ENCODE measurements around the gene OTUB1.
A peak's percentile ranks its signal among the peaks of the same experiment; 100 is the strongest.
"Not testable (repeated sequence)": the region's sequence is repeated elsewhere in the genome, so short reads cannot be mapped to it uniquely, and the experiment has no call there.

The OTUB1 gene, protein sequence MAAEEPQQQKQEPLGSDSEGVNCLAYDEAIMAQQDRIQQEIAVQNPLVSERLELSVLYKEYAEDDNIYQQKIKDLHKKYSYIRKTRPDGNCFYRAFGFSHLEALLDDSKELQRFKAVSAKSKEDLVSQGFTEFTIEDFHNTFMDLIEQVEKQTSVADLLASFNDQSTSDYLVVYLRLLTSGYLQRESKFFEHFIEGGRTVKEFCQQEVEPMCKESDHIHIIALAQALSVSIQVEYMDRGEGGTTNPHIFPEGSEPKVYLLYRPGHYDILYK

DNA sequence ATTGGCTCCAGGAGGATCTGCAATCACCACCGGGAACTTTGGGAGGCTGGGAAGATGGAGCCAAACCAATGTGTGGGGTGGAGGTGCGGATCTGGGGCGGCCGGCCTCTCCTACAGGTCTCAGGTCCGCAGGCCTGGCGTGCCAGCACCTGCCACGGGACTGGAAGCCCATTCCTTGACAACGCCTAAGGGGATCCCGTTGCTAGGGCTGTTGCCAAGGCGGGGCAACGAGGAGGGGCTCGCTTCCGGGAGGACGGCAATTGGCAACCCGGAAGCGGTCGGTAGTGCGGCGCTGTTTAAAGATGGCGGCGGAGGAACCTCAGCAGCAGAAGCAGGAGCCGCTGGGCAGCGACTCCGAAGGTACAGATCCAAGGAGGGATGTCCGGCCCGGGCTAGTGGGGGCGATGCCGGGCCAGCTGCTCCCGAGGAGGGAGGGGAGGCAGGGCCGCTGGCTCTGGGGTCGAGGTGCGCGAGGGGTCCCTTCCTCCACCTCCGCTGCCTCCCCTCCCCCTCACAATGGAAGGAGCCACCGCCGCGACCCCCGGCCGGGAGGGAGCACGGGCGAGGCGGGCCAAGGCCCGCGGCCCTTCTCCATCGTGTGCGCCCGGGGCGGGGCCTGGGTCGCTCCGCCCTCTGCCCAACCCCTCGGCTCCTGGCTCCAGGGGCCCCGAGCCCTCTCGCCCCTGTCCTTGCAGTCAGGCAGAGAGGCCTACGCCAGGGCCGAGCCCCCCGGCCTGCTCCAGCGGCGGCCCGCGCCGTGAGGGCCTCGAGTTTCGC, at the start of gene OTUB1:
TSS of gene OTUB1 (plus strand) at position 283 of the 776 bp plus-strand sequence. CDS start at position 302, 19 bp downstream.
- peak; percentile 80 to 89 for DNase-seq (ENCODE audit: low read depth in 2 of 2)

DNA sequence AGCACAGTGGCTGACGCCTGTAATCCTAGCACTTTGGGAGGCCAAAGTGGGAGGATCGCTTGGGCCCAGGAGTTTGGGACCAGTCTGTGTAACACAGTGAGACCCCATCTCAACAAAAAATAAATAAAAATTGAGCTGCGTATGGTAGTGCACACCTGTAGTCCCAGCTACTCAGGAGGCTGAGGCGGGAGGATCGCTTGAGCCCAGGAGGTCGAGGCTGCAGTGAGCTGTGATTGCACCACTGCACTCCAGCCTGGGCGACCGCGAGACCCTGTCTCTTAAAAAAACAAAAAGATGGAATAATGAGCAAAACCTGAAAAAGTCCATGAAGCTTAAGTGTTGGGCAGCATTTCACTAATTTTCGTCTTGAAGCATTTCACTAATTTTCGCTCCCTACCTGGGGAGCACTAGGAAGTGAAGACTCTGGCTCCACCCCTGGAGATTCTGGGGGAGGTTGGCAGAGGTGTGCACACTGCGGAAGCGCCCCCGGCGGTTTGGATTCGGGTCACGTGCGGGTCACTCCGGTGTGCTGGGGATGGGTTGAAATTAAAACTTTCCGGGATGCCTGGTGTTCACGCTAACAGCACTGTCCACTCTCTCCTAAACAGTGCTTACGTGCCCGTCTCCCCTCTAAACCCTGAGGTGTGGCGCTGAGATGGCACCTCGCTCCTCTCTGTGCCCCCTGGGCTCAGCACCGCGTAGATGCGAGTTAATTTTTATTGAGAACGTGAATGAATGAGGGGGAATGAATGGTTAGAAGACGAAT, 48.3 kb upstream of the OTUB1 start:
- DNase-seq (ENCODE audit: low read depth in 2 of 2), result no peak

DNA sequence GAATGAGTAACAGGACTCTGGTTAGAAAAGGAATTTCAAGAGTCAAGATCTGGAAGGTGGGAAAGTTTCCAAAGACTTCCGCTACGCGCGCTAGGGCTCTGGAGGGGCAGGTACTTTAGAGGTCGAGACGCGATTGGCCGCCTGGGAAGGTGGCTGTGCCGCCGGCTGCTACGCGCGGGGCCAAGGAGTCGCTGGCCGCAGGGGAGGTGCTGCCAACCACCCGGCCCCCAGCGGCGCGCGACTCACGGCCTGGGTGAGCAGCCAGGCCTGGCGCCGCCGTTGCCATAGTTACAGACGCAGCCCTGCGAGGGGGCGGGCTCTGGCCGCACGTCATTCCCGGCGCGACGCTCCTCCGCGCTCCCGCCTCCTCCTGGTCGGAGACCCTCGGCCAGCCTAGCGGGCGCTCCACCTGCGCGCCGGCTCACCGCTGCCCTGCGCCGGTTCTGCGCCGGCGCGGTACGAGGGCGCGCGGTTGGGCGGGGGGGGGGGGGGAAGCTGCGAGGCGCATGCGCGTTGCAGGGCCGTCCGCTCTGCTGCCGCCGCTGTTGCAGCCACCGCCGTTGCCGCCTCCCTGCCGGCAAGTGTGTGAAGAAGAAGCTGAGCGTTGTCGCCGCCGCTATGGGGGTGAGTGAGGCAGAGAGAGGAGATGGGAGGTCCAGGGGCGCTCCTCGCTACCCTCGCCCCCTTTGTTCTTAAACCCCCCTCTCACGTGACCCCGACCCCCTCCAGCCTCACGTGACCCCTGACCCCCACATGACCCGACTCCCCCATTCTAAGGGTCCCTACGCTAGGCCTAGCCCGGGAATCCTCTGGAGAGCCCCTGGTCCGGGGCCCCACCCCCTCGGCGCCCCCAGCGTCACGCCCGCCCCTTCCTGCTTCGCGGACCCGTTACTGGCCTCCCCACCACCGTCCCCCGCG, 47.5 kb upstream of the OTUB1 start, which contains the start of gene NAA40:
TSS of gene NAA40 (plus strand) at position 524 of the 918 bp plus-strand sequence. CDS start at position 619, 95 bp downstream.
- DNase-seq (ENCODE audit: low read depth in 2 of 2), result peak; percentile 93

DNA sequence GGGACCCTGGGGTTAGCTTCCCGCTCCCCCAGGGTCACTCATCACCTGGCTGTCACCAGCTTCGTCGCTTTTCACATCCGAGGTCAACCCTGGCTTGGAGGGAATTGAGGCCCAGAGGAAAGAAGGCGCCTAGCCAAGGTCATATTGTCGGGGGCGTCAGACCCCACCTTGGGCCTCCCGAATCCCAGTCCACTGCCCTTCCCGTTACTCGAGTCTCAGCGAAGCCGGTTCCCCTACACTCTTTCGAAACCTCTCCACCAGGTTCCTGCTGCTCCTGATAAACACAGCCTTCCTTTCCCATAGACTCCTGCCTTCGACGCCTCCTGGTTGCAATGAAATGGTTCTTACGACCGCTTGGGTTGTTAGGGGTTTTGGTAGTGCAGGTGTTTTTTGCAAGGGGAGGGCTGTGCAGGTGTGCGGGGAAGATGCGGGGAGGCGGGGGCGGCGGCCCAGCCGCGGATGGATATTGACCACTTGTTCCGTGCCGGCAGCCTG, 46.8 kb upstream of the OTUB1 start:
- no peak for DNase-seq (ENCODE audit: low read depth in 2 of 2)

DNA sequence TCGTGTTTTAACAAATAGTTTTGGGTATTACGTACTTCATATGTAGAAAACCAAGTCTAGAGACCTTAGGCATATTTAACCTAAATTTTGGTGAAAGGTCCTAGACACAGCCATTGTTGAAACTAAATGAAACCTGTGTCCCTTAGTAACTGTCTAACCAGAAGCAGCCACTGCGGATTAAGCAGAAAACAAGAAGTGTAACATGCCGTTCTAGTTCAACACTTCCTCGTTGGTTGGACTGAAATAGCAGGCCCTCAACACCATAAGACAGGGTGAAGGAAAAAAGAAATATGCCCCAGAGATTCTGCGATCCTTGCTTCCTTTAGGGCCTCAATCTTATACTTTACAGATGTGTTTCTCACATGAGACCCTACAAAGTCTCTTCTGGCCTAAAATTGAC, 45.5 kb upstream of the OTUB1 start:
- DNase-seq (ENCODE audit: low read depth in 2 of 2), result no peak

DNA sequence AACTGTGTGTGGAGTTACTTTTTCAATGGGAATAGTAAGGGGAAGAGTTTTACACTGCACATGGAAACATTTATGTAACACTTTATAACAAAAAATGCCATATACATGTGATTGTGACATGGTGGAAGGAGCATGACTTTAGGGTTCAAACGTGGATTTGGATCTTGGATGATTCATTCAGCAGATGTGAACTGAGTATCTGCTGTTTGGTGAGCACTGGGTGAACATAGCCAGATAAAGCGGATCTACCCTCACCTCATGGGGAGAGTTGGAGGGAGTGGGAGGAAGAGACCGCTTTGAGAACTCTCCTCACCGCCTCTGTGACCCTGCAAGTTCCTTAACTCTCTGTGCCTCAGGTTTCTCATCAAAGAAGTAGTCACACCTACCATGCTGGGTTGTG, 44.3 kb upstream of the OTUB1 start:
- no peak for DNase-seq (ENCODE audit: low read depth in 2 of 2)

DNA sequence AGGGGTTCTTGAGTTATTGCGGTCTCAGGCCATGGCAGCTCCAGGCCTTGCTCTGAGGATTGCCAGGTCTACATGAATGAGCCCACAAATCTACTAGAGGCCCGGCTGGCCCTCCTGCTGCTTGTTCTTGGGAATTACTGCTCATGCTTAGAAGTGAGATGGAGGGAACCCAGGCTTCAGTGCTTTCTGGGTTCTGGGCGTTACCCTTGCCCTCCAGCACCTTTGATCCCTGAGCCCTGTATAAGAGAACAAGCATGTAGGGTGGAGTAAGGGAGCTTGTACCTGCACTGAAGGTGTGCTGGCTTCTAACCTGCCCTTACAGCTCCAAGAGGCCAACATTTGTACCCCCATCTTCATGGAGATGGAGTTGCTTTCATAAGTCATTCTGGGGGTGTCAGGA, 43.4 kb upstream of the OTUB1 start:
- DNase-seq (ENCODE audit: low read depth in 2 of 2), result no peak

DNA sequence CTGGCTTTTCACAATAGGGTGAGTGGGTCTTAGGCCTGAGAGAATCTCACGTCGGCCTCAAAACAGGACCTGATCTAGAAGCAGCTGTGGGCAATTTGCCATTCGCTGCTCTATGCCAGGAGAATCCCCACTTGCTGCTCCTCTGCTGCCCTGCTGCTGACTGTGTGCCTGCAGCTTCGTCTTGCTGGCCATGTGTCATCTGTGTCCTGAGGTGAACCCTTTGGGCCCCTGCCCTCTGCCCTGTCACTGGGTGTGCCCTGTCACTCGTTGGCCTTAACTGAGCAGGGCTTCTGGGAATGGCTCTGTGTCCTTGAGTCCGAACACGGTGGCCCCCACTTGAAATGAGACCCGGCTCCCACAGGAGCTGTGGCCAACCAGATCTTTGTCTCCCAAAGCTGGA, 41.3 kb upstream of the OTUB1 start:
- DNase-seq (ENCODE audit: low read depth in 2 of 2), result no peak

DNA sequence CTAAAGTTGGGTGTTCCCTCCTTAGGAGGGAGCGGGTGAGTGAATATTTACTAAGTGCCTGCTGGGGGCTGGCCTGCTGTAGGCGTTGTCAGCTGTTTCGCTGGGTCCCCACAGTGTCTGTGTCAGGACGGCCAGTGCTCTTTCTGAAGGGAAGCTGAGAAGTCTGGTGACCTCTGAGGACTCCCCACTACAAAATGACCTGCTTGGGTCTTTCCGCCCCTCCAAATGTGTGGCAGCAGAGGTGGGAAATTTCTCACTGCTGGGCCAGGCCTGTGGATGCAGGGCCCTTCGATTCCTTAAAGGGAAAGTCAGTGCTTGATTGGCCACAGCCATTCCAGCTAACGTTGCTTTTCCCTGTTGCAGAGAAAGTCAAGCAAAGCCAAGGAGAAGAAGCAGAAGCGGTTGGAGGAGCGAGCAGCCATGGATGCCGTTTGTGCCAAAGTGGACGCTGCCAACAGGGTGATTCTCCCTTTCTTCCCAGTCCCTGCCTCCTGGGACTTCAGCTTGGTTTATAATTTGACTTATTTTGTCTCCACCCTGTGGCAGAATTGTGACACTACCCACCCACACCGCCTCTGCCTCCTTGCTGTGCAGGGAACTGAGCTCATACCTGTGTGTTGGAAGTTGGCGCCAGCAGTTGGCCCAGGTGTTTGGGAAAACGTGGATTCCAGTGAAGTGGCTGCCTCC, 40.6 kb upstream of the OTUB1 start:
- peak; percentile 20 to 27 for DNase-seq (ENCODE audit: low read depth in 2 of 2)

DNA sequence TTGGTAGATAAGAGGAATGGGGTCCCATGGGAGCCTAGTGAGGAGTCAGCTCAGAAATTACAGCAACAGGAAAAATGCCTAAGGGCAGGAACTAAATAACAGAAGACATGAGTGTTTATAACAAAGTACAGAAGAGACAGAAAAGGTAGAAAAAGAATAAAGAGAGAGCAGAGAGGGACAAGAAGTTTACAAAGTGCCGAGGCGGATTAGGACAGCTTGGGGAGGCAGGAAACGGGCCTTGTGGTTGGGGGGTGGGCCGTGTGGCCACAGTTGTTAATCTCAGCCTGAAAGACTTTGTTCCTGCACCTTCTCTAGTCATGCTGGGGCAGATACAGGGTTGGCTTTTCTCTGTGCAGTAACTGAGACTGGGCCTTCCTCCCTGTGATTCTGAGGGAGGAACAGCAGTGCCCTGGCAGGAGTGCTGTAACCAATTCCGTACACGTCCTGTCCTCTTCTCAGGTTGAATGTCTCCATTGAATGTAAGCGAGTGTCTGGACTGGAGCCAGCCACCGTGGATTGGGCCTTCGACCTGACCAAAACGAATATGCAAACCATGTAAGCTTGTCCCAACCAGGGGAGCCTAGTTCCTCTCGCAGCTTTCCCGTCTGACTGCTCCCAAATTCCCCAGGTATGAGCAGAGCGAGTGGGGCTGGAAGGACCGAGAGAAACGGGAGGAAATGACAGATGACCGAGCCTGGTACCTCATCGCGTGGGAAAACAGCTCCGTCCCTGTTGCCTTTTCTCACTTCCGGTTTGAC, 34.3 kb upstream of the OTUB1 start:
- no peak for DNase-seq (ENCODE audit: low read depth in 2 of 2)

DNA sequence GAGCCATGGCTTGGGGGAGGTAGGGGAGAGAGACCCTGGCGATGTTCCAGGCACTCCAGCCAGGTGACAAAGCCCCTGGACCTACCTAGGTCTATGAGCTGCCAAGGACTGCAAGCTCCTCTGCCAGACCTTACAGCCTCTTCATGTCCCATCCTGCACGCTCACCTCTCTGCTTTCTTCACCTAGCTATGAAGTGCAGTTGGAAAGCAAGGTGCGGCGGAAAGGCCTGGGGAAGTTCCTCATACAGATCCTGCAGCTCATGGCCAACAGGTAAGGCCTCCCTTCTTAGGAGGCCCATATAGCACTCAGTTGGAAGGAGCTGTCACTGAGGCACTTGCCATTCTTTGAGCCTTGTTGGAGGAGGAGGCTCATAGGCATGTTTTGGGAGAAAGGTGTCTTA, 33.7 kb upstream of the OTUB1 start:
- DNase-seq (ENCODE audit: low read depth in 2 of 2), result no peak

DNA sequence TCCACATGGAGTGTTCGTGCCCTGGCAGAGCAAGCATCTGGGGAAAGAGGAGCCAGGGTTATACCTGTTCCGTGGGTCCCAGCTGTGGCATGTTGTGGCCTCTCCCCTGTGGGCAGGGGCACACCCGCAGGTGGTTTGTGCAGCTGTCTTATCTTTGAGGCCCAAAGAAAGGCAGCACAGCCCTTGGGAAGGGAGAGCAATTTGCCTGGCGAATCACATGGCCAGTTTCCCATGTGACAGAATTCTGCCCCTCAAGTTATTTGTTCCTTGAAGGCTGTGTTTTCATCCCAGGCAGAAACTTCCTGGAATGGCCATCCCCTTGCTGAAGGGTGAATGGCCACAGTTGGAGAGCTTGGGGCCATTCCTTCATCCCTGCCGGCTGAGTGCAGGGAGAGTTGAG, 28.2 kb upstream of the OTUB1 start:
- no peak for DNase-seq (ENCODE audit: low read depth in 2 of 2)

DNA sequence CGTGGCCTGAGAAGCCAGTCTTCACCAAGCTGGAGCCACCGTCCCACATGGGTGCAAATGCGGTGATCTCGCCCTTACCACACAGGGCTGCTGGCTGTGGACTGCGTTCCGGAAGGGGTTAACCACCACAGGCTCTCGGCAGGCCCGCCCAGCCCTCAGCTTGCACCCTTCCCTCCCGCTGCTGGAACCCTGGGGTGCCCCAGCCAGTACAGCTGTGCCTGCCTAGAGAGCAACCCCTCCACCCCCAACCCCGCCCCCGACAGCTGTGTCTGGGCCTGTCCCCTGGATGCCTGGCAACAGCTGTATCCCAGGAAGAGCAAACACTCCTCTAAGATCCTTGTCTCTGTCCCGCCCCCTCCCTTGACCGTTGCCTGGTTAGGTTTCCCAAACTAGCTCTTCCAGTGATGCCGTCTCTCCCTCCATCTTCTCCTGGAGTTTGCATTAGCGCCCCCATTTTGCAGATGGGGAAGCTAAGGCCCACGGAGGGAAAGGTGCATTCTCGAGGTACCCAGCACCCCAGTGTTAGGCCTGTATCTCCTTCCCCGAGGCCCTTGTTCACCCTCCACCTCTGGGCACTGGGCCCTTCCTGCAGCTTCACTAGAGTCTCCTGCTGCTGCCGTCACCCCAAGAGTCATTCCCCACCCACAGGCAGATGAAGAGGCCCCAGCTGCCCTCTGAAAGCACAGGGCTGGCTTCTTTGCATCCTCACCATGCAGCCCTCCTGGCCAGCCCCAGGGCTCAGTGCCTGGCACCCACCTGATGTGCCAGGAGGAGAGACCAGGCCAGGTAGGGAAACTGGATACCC, 24.4 kb upstream of the OTUB1 start:
- DNase-seq (ENCODE audit: low read depth in 2 of 2), result no peak

DNA sequence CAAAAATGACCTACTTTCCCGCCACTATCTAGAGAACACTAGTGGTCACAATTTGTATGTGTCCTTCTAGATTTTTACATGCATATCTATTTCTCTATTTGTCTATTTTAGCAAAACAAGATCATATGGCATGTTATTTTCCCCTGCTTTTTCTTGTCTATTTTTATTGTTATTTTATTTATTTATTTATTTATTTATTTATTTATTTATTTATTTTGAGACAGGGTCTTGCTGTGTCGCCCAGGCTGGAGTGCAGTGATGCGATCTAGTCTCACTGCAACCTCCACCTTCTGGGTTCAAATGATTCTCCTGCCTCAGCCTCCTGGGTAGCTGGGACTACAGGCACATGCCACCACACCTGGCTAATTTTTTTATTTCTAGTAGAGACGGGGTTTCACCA, 22.3 kb upstream of the OTUB1 start:
- not testable (repeated sequence) for DNase-seq (ENCODE audit: low read depth in 2 of 2)

DNA sequence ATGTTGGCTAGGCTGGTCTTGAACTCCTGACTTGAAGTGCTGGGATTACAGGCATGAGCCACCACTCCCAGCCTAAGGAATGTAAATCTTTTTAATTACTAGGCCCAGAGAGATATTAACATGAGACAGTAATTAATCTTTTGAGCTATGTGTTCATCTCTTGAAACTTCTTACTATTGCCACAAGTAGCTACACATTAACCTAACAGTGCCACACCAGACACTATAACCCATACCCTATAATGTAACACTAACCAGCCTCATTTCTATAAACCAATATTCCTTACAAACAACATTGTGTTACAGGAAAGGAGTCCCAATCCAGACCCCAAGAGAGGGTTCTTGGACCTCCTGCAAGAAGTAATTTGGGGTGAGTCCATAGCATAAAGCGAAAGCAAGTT, 19.8 kb upstream of the OTUB1 start:
- no peak for DNase-seq (ENCODE audit: low read depth in 2 of 2)

DNA sequence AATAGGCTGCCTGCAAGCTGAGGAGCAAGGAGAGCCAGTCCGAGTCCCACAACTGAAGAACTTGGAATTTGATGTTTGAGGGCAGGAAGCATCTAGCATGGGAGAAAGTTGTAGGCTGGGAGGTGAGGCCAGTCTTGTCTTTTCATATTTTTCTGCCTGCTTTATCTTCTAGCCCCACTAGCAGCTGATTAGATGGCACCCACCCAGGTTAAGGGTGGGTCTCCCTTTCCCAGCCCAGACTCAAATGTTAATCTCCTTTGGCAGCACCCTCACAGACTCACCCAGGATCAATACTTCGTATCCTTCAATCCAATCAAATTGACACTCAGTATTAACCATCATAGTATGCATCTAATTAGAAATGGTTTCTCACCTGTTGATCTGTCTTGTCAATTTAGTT, 16.8 kb upstream of the OTUB1 start:
- DNase-seq (ENCODE audit: low read depth in 2 of 2), result no peak

DNA sequence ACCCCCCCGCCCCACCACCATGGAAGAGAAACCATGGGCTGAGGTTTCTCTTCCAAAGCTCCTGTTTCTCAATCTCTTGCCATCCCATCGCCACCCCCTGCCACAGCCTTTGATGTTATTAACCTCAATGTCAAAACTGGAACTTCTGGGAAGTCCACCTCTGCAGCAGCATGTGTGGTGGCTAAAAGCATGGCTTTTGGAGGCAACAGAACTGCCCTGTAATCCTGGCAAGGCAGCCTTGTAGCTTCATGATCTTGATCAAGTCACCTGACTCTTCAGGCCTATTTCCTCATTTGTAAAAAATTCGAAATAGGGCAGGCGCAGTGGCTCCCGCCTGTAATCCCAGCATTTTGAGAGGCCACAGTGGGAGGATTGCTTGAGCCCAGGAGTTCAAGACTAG, 15.3 kb upstream of the OTUB1 start:
- DNase-seq (ENCODE audit: low read depth in 2 of 2), result no peak

DNA sequence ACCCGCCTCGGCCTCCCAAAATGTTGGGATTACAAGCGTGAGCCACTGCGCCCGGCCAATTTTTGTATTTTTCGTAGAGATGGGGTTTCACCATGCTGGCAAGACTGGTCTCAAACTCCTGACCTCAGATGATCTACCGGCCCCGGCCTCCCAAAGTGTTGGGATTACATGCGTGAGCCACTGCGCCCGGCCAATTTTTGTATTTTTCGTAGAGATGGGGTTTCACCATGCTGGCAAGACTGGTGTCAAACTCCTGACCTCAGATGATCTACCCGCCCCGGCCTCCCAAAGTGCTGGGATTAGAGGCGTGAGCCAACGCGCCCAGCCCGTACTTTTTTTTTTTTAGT, 12.4 kb upstream of the OTUB1 start:
- not testable (repeated sequence) for DNase-seq (ENCODE audit: low read depth in 2 of 2)
